Stomach smooth muscle (tissue), 2 donors: ENCODE measurements around the gene MTMR2.

ENCODE experiments used
- H3K27ac ChIP-seq: one replicate; pipeline ENCODE4 v1.7.0; 2013; ENCODE audit warnings: mild to moderate bottlenecking, low read length, inconsistent platforms
- H3K27me3 ChIP-seq, 2 donors: one replicate each; pipeline ENCODE4 v1.7.0; 2013; ENCODE audit warnings: low read length in 2 of 2; ENCODE audit not compliant: insufficient read depth in 2 of 2, control insufficient read depth in 1 of 2
- H3K36me3 ChIP-seq, 2 donors: one replicate each; pipeline ENCODE4 v1.7.0; 2013; ENCODE audit warnings: low read length in 2 of 2; ENCODE audit not compliant: control insufficient read depth in 2 of 2, insufficient read depth in 2 of 2
- H3K4me1 ChIP-seq: one replicate; pipeline ENCODE4 v1.7.0; 2013; ENCODE audit warnings: low read length; ENCODE audit not compliant: control insufficient read depth, insufficient read depth
- H3K4me3 ChIP-seq, 2 donors: one replicate each; pipeline ENCODE4 v1.7.0; 2013; ENCODE audit warnings: low read length in 2 of 2
- H3K9ac ChIP-seq, 2 donors: one replicate each; pipeline ENCODE4 v1.7.0; 2013; ENCODE audit warnings: low read length in 2 of 2, mild to moderate bottlenecking in 1 of 2
- H3K9me3 ChIP-seq, 2 donors: one replicate each; pipeline ENCODE4 v1.7.0; 2013; ENCODE audit warnings: low read length in 2 of 2; ENCODE audit not compliant: control insufficient read depth in 2 of 2
- donor health status: healthy.
- donor health status: Pancreatic carcinoma.

Gene MTMR2

GRCh38 chr11:95918720-95919119, 5.2 kb downstream of the MTMR2 start:
- Histone ChIP-seq H3K27me3 (no peaks in the 10 kb centered on the region), H3K9me3 (no peaks in the 10 kb centered on the region), H3K9ac (no peak overlapping the region), H3K27ac (no peak overlapping the region), H3K4me1 (no peaks in the 10 kb centered on the region), H3K4me3 (no peak overlapping the region), H3K36me3 (no peaks in the 10 kb centered on the region)

DNA sequence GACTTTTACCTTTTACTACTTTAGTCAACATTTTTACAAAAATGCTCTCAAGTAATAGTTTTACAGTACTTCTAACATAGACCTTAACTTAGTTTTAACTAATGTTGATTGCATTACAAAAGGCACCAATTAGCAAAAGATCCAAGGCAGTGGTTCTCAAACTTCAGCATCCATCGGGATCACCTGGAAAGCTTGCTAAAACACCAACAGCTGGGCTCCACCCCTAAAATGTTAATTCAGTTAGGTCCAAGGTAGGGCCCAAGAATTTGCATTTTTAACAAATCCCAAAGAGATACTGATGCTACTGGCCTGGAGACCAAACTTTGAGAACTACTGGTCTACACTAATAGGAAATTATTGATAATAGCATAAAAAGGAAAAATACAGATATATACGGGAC, 5.9 kb downstream of the MTMR2 start:
- Histone ChIP-seq H3K27me3 (no peaks in the 10 kb centered on the region), H3K9me3 (no peaks in the 10 kb centered on the region), H3K4me1 (no peaks in the 10 kb centered on the region), H3K36me3 (no peaks in the 10 kb centered on the region), H3K27ac (no peak overlapping the region), H3K4me3 (no peak overlapping the region), H3K9ac (no peak overlapping the region)

- no peaks in the 10 kb centered on the region for H3K9me3 ChIP-seq
- no peaks in the 10 kb centered on the region for H3K27me3 ChIP-seq
- H3K4me1 ChIP-seq: no peaks in the 10 kb centered on the region
- H3K36me3 ChIP-seq: no peaks in the 10 kb centered on the region
- H3K9ac ChIP-seq: no peak overlapping the region
- no peak overlapping the region for H3K27ac ChIP-seq
- no peak overlapping the region for H3K4me3 ChIP-seq
Observed at GRCh38 chr11:95917193-95918036, 6.5 kb downstream of the MTMR2 start.

DNA sequence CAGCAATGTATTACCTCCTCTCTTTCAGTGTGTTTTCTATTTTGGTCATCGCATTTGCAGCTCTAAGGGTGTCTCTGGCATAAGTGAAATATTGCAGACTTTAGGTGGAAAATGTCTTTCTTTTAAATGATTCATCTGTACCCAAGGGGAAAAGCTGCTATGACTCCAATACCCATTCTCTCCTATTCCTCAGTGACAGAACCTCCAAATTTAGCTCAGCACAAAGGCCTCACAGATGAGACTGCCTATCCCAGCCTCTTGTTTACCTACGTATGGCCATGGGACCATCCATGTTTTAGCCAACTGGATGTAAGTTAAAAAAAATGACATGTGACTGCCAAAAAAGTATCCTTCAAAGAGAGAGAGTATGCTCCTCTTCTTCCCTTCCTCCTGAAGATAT, 7.9 kb downstream of the MTMR2 start:
- H3K36me3 ChIP-seq: no peaks in the 10 kb centered on the region
- H3K27ac ChIP-seq: no peak overlapping the region
- no peak overlapping the region for H3K9ac ChIP-seq
- H3K27me3 ChIP-seq: no peaks in the 10 kb centered on the region
- H3K4me1 ChIP-seq: no peaks in the 10 kb centered on the region
- no peaks in the 10 kb centered on the region for H3K9me3 ChIP-seq
- H3K4me3 ChIP-seq: no peak overlapping the region

- H3K9me3 ChIP-seq: no peaks in the 10 kb centered on the region
- H3K27me3 ChIP-seq: no peaks in the 10 kb centered on the region
- H3K27ac ChIP-seq: no peak overlapping the region
- H3K4me3 ChIP-seq: no peak overlapping the region
- no peaks in the 10 kb centered on the region for H3K36me3 ChIP-seq
- H3K4me1 ChIP-seq: no peaks in the 10 kb centered on the region
- H3K9ac ChIP-seq: no peak overlapping the region
Observed at GRCh38 chr11:95915051-95915450, 8.9 kb downstream of the MTMR2 start.

GRCh38 chr11:95913830-95914615, 9.9 kb downstream of the MTMR2 start:
- Histone ChIP-seq H3K9ac (no peak overlapping the region), H3K4me1 (no peaks in the 10 kb centered on the region), H3K4me3 (no peak overlapping the region), H3K27me3 (no peaks in the 10 kb centered on the region), H3K36me3 (no peaks in the 10 kb centered on the region), H3K27ac (no peak overlapping the region), H3K9me3 (no peaks in the 10 kb centered on the region)

GRCh38 chr11:95912902-95913560, 10.9 kb downstream of the MTMR2 start:
- no peaks in the 10 kb centered on the region for H3K4me1 ChIP-seq
- H3K27me3 ChIP-seq: no peaks in the 10 kb centered on the region
- no peaks in the 10 kb centered on the region for H3K9me3 ChIP-seq
- no peak overlapping the region for H3K4me3 ChIP-seq
- H3K36me3 ChIP-seq: no peaks in the 10 kb centered on the region
- no peak overlapping the region for H3K9ac ChIP-seq
- no peak overlapping the region for H3K27ac ChIP-seq

DNA sequence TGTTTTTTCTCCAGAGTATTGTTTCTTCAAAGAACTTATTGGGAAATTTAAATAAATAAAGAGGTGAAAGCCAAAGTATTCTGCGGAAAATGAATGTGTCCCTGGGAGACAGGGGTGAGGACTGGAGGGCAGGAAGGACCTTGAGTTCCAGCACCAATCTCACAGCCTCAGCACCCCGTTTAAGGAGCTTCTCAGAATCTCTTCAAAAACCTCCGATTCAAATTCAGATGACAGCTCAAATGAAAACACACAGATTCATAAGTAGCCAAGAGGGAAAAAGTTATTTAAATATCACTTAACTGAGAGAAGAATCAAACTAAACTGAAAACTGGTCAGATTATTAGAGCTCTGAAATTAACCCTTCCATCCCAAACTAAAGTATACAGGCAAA, 12.5 kb downstream of the MTMR2 start:
- H3K4me3 ChIP-seq: no peak overlapping the region

GRCh38 chr11:95910638-95911368, 13.1 kb downstream of the MTMR2 start:
- no peaks in the 10 kb centered on the region for H3K4me1 ChIP-seq
- H3K36me3 ChIP-seq: no peaks in the 10 kb centered on the region
- H3K9me3 ChIP-seq: no peaks in the 10 kb centered on the region
- no peak overlapping the region for H3K9ac ChIP-seq
- H3K4me3 ChIP-seq: no peak overlapping the region
- H3K27me3 ChIP-seq: no peaks in the 10 kb centered on the region
- H3K27ac ChIP-seq: no peak overlapping the region

More for the DNA sequence above, 12.5 kb downstream of the MTMR2 start:
- H3K4me1 ChIP-seq: no peaks in the 10 kb centered on the region
- no peak overlapping the region for H3K9ac ChIP-seq
- H3K36me3 ChIP-seq: no peaks in the 10 kb centered on the region
- H3K27ac ChIP-seq: no peak overlapping the region
- H3K27me3 ChIP-seq: no peaks in the 10 kb centered on the region
- H3K9me3 ChIP-seq: no peaks in the 10 kb centered on the region

- no peak overlapping the region for H3K9ac ChIP-seq
- no peaks in the 10 kb centered on the region for H3K9me3 ChIP-seq
- no peak overlapping the region for H3K27ac ChIP-seq
- no peaks in the 10 kb centered on the region for H3K36me3 ChIP-seq
- no peaks in the 10 kb centered on the region for H3K27me3 ChIP-seq
- H3K4me1 ChIP-seq: no peaks in the 10 kb centered on the region
- no peak overlapping the region for H3K4me3 ChIP-seq
Observed at GRCh38 chr11:95908826-95909225, 15.1 kb downstream of the MTMR2 start.
